Measurements from ENCODE around the gene ST6GALNAC3. TPM values are rescaled to one million over a fixed set of nuclear protein-coding genes. Genes with fewer than 3 reads are reported as not detected.
A peak's percentile ranks its signal among the peaks of the same experiment; 100 is the strongest.

Gene ST6GALNAC3
- total RNA-seq, 1 experiment from 2014 or later: 0.82 TPM

DNA sequence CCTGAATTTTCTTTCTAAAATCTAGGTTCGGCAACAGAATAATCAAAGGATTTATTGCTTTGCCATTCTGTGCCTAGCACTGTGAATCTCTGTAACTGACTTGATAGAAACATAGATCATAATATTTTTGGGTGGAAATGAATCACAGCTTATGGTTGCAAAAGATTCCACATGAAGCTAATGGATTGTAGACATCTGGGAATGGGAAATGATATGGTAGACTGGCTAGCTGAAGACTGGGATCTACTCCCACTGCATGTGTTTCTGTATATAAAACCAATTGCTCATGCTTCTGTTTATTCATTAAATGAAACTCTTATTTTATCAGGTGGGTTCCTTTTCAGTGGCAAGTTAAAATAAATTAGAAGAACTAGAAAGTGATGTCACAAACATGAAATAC lies 395.6 kb downstream of the ST6GALNAC3 start:
- POLR2A ChIA-PET: no interaction called here
- Mint-ChIP-seq H3K36me3 (ENCODE audit: insufficient read depth, unreplicated experiment) (no peaks in the 10 kb centered on the region), H3K4me3 (ENCODE audit: unreplicated experiment) (no peak overlapping the region), H3K27ac (ENCODE audit: low read depth, unreplicated experiment) (no peak overlapping the region), H3K9me3 (ENCODE audit: unreplicated experiment) (no peaks in the 10 kb centered on the region), H3K27me3 (ENCODE audit: insufficient read depth, unreplicated experiment) (no peaks in the 10 kb centered on the region), H3K4me1 (ENCODE audit: insufficient read depth, unreplicated experiment) (no peaks in the 10 kb centered on the region)
- CTCF ChIA-PET: no interaction called here
- intact Hi-C loops (cut with micrococcal nuclease): no loop called here
- BruUV-seq (replicated peaks): no TSS peak
- TF ChIP-seq, protein P1, sequence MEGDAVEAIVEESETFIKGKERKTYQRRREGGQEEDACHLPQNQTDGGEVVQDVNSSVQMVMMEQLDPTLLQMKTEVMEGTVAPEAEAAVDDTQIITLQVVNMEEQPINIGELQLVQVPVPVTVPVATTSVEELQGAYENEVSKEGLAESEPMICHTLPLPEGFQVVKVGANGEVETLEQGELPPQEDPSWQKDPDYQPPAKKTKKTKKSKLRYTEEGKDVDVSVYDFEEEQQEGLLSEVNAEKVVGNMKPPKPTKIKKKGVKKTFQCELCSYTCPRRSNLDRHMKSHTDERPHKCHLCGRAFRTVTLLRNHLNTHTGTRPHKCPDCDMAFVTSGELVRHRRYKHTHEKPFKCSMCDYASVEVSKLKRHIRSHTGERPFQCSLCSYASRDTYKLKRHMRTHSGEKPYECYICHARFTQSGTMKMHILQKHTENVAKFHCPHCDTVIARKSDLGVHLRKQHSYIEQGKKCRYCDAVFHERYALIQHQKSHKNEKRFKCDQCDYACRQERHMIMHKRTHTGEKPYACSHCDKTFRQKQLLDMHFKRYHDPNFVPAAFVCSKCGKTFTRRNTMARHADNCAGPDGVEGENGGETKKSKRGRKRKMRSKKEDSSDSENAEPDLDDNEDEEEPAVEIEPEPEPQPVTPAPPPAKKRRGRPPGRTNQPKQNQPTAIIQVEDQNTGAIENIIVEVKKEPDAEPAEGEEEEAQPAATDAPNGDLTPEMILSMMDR (IDR thresholded peaks at IDR 0.05; ENCODE audit: unreplicated experiment): no peak
- no peak for DNase-seq (ENCODE audit: unreplicated experiment)

DNA sequence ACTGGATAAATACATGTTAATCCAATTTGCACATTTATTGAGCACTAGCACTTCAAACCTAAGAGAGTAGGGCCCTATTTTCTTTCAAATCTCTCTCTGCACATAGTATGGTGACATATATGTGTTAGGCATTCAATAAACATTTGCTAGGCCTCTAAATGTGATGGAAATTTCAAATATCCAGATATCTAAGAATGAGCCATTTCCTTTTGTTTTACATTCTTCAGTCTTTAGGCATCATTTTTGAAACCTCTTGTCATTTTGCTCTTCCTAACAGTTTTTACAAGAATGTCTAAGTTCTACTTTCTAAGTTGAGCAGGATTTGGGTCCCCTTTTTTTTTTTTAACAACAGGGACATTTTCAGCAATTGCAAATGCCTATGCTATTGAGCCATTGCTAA lies 397.0 kb downstream of the ST6GALNAC3 start:
- H3K27ac Mint-ChIP-seq (ENCODE audit: low read depth, unreplicated experiment): no peak overlapping the region
- H3K4me1 Mint-ChIP-seq (ENCODE audit: insufficient read depth, unreplicated experiment): no peaks in the 10 kb centered on the region
- ChIA-PET POLR2A (no interaction called here), CTCF (interaction anchor here (0.6 kb wide), 2 partner anchors 85 to 840 kb away, joined by 3 read pairs; no protein-coding TSS in a partner anchor)
- no peaks in the 10 kb centered on the region for H3K36me3 Mint-ChIP-seq (ENCODE audit: insufficient read depth, unreplicated experiment)
- TF ChIP-seq, protein P1 (IDR thresholded peaks at IDR 0.05; ENCODE audit: unreplicated experiment): no peak
- H3K9me3 Mint-ChIP-seq (ENCODE audit: unreplicated experiment): no peaks in the 10 kb centered on the region
- BruUV-seq (replicated peaks): no TSS peak
- no peak overlapping the region for H3K4me3 Mint-ChIP-seq (ENCODE audit: unreplicated experiment)
- DNase-seq (ENCODE audit: unreplicated experiment): no peak
- H3K27me3 Mint-ChIP-seq (ENCODE audit: insufficient read depth, unreplicated experiment): no peaks in the 10 kb centered on the region
- intact Hi-C loops (cut with micrococcal nuclease): no loop called here

DNA sequence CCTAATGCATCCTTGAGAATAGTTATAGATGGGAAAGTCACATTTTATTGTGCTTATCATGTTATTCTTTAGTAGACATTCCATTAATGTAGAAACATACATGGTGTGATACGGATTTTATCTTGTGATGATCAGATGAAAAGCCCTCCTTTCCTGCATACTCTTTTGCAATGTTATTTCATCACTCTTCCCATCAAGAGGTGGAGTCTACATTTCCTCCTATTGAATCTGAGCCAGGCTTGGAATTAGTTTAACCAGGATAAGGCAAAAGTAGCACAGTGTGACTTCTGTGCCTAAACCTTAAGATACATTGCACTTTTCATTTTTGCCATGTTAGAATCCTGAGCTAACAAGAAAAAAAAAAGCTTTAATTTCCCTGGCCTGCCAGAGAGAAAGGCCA lies 399.0 kb downstream of the ST6GALNAC3 start:
- intact Hi-C loops (cut with micrococcal nuclease): no loop called here
- ChIA-PET POLR2A (no interaction called here), CTCF (interaction anchor here (0.5 kb wide), 2 partner anchors 36 to 483 kb away, joined by 3 read pairs; no protein-coding TSS in a partner anchor)
- no TSS peak for BruUV-seq (replicated peaks)
- H3K4me3 Mint-ChIP-seq (ENCODE audit: unreplicated experiment): no peak overlapping the region
- H3K9me3 Mint-ChIP-seq (ENCODE audit: unreplicated experiment): no peaks in the 10 kb centered on the region
- H3K4me1 Mint-ChIP-seq (ENCODE audit: insufficient read depth, unreplicated experiment): no peaks in the 10 kb centered on the region
- DNase-seq (ENCODE audit: unreplicated experiment): peak; percentile 22
- no peaks in the 10 kb centered on the region for H3K27me3 Mint-ChIP-seq (ENCODE audit: insufficient read depth, unreplicated experiment)
- no peak overlapping the region for H3K27ac Mint-ChIP-seq (ENCODE audit: low read depth, unreplicated experiment)
- TF ChIP-seq, protein P1 (IDR thresholded peaks at IDR 0.05; ENCODE audit: unreplicated experiment): no peak
- no peaks in the 10 kb centered on the region for H3K36me3 Mint-ChIP-seq (ENCODE audit: insufficient read depth, unreplicated experiment)

DNA sequence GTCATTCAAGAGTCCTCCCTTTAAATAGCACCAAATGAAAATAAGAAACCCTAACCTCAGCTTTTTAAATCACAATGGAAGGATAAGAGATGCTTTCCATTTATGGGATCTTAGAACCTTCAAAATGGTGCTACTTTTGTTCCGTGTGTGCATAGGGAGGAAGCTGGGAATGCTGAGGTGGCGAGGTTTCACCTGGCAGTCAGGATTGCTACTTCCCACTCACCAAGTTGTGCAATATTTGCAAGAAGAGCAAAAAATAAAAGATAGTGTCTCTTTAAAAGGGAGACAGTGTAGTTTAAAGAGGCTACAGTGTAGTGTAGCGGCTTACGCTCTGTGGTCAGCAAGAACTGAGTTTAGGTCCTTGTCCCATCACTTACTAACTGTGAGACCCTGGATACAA lies 400.4 kb downstream of the ST6GALNAC3 start:
- ChIA-PET POLR2A (interaction anchor here (0.7 kb wide), 1 partner anchor 39 kb away, joined by 3 read pairs; no protein-coding TSS in a partner anchor), CTCF (interaction anchor here (0.6 kb wide), 1 partner anchor 361 kb away, joined by 3 read pairs; no protein-coding TSS in a partner anchor)
- no peaks in the 10 kb centered on the region for H3K36me3 Mint-ChIP-seq (ENCODE audit: insufficient read depth, unreplicated experiment)
- no peaks in the 10 kb centered on the region for H3K4me1 Mint-ChIP-seq (ENCODE audit: insufficient read depth, unreplicated experiment)
- TF ChIP-seq, protein P1 (IDR thresholded peaks at IDR 0.05; ENCODE audit: unreplicated experiment): no peak
- intact Hi-C loops (cut with micrococcal nuclease): no loop called here
- H3K27me3 Mint-ChIP-seq (ENCODE audit: insufficient read depth, unreplicated experiment): no peaks in the 10 kb centered on the region
- H3K9me3 Mint-ChIP-seq (ENCODE audit: unreplicated experiment): no peaks in the 10 kb centered on the region
- H3K4me3 Mint-ChIP-seq (ENCODE audit: unreplicated experiment): no peak overlapping the region
- no peak overlapping the region for H3K27ac Mint-ChIP-seq (ENCODE audit: low read depth, unreplicated experiment)
- BruUV-seq (replicated peaks): no TSS peak
- DNase-seq (ENCODE audit: unreplicated experiment): no peak

Measured in MCF 10A (cell line).